Endothelial cell of umbilical vein (primary cell): ENCODE results near the gene HYDIN. TPM values are rescaled to one million over a fixed set of nuclear protein-coding genes. Genes with fewer than 3 reads are reported as not detected.
"Not testable (repeated sequence)": the region's sequence is repeated elsewhere in the genome, so short reads cannot be mapped to it uniquely, and the experiment has no call there.

Source experiments
- BruUV-seq: library from RNA; stranded (reverse); fragments of 400-500 nt; replicated peaks from 2 replicates; lab custom pipeline; 2021; lab: Mats Ljungman, UMichigan
- CTCF ChIA-PET: fragments of 300-600, 350-600 bp; sonication (Branson Sonifier 250); formaldehyde crosslinking; loops from one replicate; lab custom pipeline; 2021; ENCODE audit warnings: antibody characterized with exemption, inconsistent platforms; lab: Charles Lee
- POLR2A ChIA-PET: fragments of 300-600, 350-600 bp; sonication (Branson Sonifier 250); formaldehyde crosslinking; loops from one replicate; lab custom pipeline; 2021; ENCODE audit warnings: antibody characterized with exemption, inconsistent platforms; lab: Charles Lee
- DNase-seq: peaks from one replicate; pipeline ENCODE4 v3.0.0-alpha.2; 2011; ENCODE audit warnings: low read depth, low spot score
- FAIRE-seq: peaks from 2 replicates; lab custom pipeline; 2011; peaks lifted over from hg19 to GRCh38; lab: Jason Lieb, UNC
- H2AFZ ChIP-seq: 2 replicates; pipeline ENCODE4 v1.6.0; 2012; ENCODE audit warnings: low read depth, low read length, control low read depth, inconsistent platforms
- H3K27ac ChIP-seq: 2 replicates; pipeline ENCODE4 v1.5.1; 2011; ENCODE audit warnings: low read depth, mild to moderate bottlenecking, control low read depth, low read length, moderate library complexity; ENCODE audit not compliant: insufficient read depth
- H3K27me3 ChIP-seq, 2 experiments: 2 replicates each; pipeline versions ENCODE4 v1.6.0 to v1.6.1; 2011; ENCODE audit warnings: low read length in 2 of 2, mixed read lengths in 1 of 2; ENCODE audit not compliant: control insufficient read depth in 2 of 2, insufficient read depth in 2 of 2
- H3K36me3 ChIP-seq, 2 experiments: 2 replicates in 1 of 2; 3 replicates in 1 of 2; pipeline ENCODE4 v1.5.1; 2011; ENCODE audit warnings: low read length in 2 of 2, mild to moderate bottlenecking in 1 of 2, moderate library complexity in 1 of 2; ENCODE audit not compliant: control insufficient read depth in 2 of 2, insufficient read depth in 2 of 2; ENCODE audit errors: extremely low read depth in 1 of 2
- H3K4me1 ChIP-seq: 3 replicates; pipeline ENCODE4 v1.5.1; 2011; ENCODE audit warnings: mild to moderate bottlenecking, low read length; ENCODE audit not compliant: control insufficient read depth, insufficient read depth; ENCODE audit errors: extremely low read depth
- H3K4me2 ChIP-seq: 2 replicates; pipeline ENCODE4 v1.6.1; 2011; ENCODE audit warnings: low read length, control low read depth, mixed read lengths; ENCODE audit not compliant: insufficient read depth
- H3K4me3 ChIP-seq, 3 experiments: fragments of 200-600 bp in 1 of 3; sonication (generic), shearing (Covaris generic) in 1 of 3; replicated peaks in 1 of 3; 2 replicates each; pipeline ENCODE4 v1.5.1; 2011 to 2016; ENCODE audit warnings: control low read depth in 3 of 3, low read length in 3 of 3, mild to moderate bottlenecking in 2 of 3, inconsistent platforms in 1 of 3, low read depth in 1 of 3, moderate library complexity in 1 of 3; ENCODE audit not compliant: insufficient read depth in 1 of 3
- H3K79me2 ChIP-seq: 2 replicates; pipeline ENCODE4 v1.6.0; 2012; ENCODE audit warnings: low read length, inconsistent platforms; ENCODE audit not compliant: control insufficient read depth, insufficient read depth
- H3K9ac ChIP-seq: replicated peaks from 2 replicates; pipeline ENCODE3; 2011; ENCODE audit warnings: low read length, control low read depth; ENCODE audit not compliant: insufficient read depth; ENCODE audit errors: extremely low read depth
- H3K9me1 ChIP-seq: replicated peaks from 3 replicates; pipeline ENCODE4 v1.6.0; 2011; ENCODE audit warnings: mild to moderate bottlenecking, low read length; ENCODE audit not compliant: control insufficient read depth, insufficient read depth; ENCODE audit errors: extremely low read depth
- H3K9me3 ChIP-seq: replicated peaks from 2 replicates; pipeline ENCODE4 v1.5.1; 2012; ENCODE audit warnings: low read length, inconsistent platforms; ENCODE audit not compliant: control insufficient read depth, insufficient read depth
- H4K20me1 ChIP-seq: replicated peaks from 2 replicates; pipeline ENCODE3; 2011; ENCODE audit warnings: mild to moderate bottlenecking, low read length; ENCODE audit not compliant: control insufficient read depth, insufficient read depth; ENCODE audit errors: extremely low read depth
- dilution Hi-C: fragments of 300-500 bp; cut with MboI; formaldehyde crosslinking; loops from one replicate; pipeline ENCODE4 v1.15.0; 2019; ENCODE audit warnings: low sequenced_read_pairs; ENCODE audit not compliant: extremely low pct_ligation_motif_present
- intact Hi-C: fragments of 100-400 bp; cut with micrococcal nuclease; formaldehyde crosslinking; loops from one replicate; pipeline ENCODE4 v1.10.0; 2022
- polyA plus RNA-seq, 4 experiments: library from polyadenylated mRNA; depleted of rRNA in 3 of 4; stranded (reverse) in 3 of 4; unstranded in 1 of 4; fragments of >200 nt; gene quantifications; 2 replicates each; pipeline versions ENCODE4 v1.2.1 to v1.2.3, GENCODE V29; 2011 to 2012; ENCODE audit warnings: missing spikeins in 1 of 4
- total RNA-seq: library from RNA; stranded (reverse); gene quantifications from 2 replicates; pipeline ENCODE4 v1.2.3, GENCODE V29; 2021

HYDIN gene
- total and polyA plus RNA-seq, 2 donors (not counting 3 experiments of a cell fraction or from before 2014, with no cell fraction given) = not detected

DNA sequence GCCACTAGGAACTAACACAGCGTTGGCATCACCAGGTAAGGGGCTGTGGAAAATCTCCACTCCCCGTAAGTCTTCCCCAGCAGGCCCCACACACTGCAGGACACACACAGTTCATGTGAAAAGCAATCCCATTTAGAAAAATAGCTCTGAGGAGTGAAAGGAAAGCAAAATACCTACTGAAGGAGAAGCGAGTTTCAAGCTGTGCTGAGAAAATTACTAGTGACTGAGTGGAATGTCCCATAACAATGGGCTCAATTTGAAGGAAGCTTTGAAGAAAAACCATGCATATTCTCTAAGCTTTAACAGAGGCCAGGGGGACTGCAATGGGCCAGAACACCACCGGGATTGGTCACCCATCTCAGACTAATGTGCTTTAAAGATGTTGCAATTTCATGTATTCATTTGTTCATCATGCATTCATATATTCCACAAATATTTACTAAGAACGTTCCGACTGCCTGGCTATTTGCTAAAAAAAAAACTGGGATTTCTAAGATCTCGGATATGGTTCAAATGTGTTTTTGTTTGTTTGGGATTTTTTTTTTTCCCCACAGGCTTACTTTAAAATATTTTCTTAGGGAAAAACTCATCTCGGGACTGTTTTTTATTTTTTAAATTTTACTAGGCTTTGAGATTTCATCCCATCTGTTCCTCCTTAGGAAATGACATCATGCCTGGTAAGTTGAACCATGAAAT is 202.3 kb downstream of the HYDIN start:
- H3K79me2 ChIP-seq, H3K27ac ChIP-seq, intact Hi-C loops, POLR2A ChIA-PET, DNase-seq, H3K36me3 ChIP-seq, H3K4me1 ChIP-seq, H4K20me1 ChIP-seq, H3K4me2 ChIP-seq, CTCF ChIA-PET, H3K4me3 ChIP-seq, H2AFZ ChIP-seq, FAIRE-seq, H3K9me1 ChIP-seq, H3K27me3 ChIP-seq, dilution Hi-C loops, H3K9ac ChIP-seq, H3K9me3 ChIP-seq, BruUV-seq: not testable (repeated sequence)

DNA sequence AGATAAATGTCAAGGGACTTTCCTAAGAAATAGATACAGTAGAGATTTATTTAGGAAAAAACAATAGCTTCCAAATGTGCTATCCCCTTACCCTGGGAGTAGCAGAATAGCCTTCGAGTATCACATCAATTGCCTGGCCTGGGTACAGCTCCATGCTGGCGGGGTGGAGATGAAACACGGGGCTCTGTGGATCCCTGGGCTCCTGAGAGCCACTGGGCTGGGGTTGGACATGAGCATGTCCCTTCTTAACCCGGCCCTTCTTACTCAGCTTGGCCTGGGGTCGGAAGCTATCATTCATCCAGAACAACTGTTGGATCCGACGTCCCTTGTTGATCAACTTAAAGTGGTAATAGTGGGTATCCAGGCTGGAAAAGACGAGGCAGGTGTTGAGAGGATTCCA is 203.0 kb downstream of the HYDIN start:
- H3K27ac ChIP-seq, H3K36me3 ChIP-seq, H2AFZ ChIP-seq, H3K4me2 ChIP-seq, dilution Hi-C loops, BruUV-seq, H3K27me3 ChIP-seq, DNase-seq, H3K9me3 ChIP-seq, H3K9me1 ChIP-seq, H3K9ac ChIP-seq, H3K4me1 ChIP-seq, H3K79me2 ChIP-seq, H4K20me1 ChIP-seq, H3K4me3 ChIP-seq, intact Hi-C loops, POLR2A ChIA-PET, FAIRE-seq, CTCF ChIA-PET: not testable (repeated sequence)

- H3K4me3 ChIP-seq, H3K79me2 ChIP-seq, H3K27me3 ChIP-seq, H2AFZ ChIP-seq, H3K4me1 ChIP-seq, FAIRE-seq, CTCF ChIA-PET, H4K20me1 ChIP-seq, POLR2A ChIA-PET, H3K36me3 ChIP-seq, H3K4me2 ChIP-seq, H3K9me1 ChIP-seq, dilution Hi-C loops, BruUV-seq, H3K27ac ChIP-seq, H3K9me3 ChIP-seq, H3K9ac ChIP-seq, DNase-seq, intact Hi-C loops: not testable (repeated sequence)
Measured at GRCh38 chr16:71023851-71024439, 206.6 kb downstream of the HYDIN start.

GRCh38 chr16:71021961-71022537 is 208.5 kb downstream of the HYDIN start:
- H3K9ac ChIP-seq, BruUV-seq, POLR2A ChIA-PET, dilution Hi-C loops, FAIRE-seq, H3K27ac ChIP-seq, H3K36me3 ChIP-seq, H3K79me2 ChIP-seq, CTCF ChIA-PET, H3K4me1 ChIP-seq, H2AFZ ChIP-seq, H4K20me1 ChIP-seq, H3K9me3 ChIP-seq, intact Hi-C loops, H3K4me3 ChIP-seq, H3K27me3 ChIP-seq, H3K9me1 ChIP-seq, DNase-seq, H3K4me2 ChIP-seq: not testable (repeated sequence)
